SK-N-SH (cell line): ENCODE measurements around the gene SNRPD1. TPM values are rescaled to one million over a fixed set of nuclear protein-coding genes. Genes with fewer than 3 reads are reported as not detected.
"Not testable (repeated sequence)": the region's sequence is repeated elsewhere in the genome, so short reads cannot be mapped to it uniquely, and the experiment has no call there.

Experiments
- CTCF ChIA-PET: fragments of 300-600, 350-600 bp; formaldehyde crosslinking; extraction: SDS; loops from one replicate; lab custom pipeline; 2021; lab: Yijun Ruan, JAX
- POLR2A ChIA-PET: fragments of 350-600 bp; sonication (Branson Sonifier 250); formaldehyde crosslinking; extraction: SDS; loops from one replicate; lab custom pipeline; 2020; ENCODE audit warnings: antibody characterized with exemption, inconsistent platforms; lab: Yijun Ruan, JAX
- DNase-seq: peaks from one replicate; pipeline ENCODE4 v3.0.0; 2012
- H2AFZ ChIP-seq: fragments of 200-600 bp; sonication (generic); 2 replicates; pipeline ENCODE4 v1.8.1; 2016; ENCODE audit warnings: antibody characterized with exemption, mild to moderate bottlenecking, low read depth
- H3F3A ChIP-seq: fragments of 200-600 bp; sonication (generic); replicated peaks from 2 replicates; pipeline ENCODE3; 2016; ENCODE audit warnings: antibody characterized with exemption, mild to moderate bottlenecking; ENCODE audit not compliant: insufficient read depth
- H3K27ac ChIP-seq, 2 experiments: fragments of 200-500 bp in 1 of 2; fragments of 200-600 bp in 1 of 2; sonication (Bioruptor generic) in 1 of 2; sonication (generic), shearing (Covaris generic) in 1 of 2; 2 replicates each; pipeline versions ENCODE4 v1.5.1 to v1.6.1; 2014 to 2016; ENCODE audit warnings: low read depth in 2 of 2, inconsistent platforms in 1 of 2, low read length in 1 of 2, mild to moderate bottlenecking in 1 of 2, mixed read lengths in 1 of 2
- H3K27me3 ChIP-seq: fragments of 200-600 bp; sonication (generic), shearing (Covaris generic); 2 replicates; pipeline ENCODE4 v1.6.1; 2016; ENCODE audit warnings: mixed run types; ENCODE audit not compliant: insufficient read depth
- H3K36me3 ChIP-seq, 2 experiments: fragments of 200-500 bp in 1 of 2; fragments of 200-600 bp in 1 of 2; sonication (Bioruptor generic) in 1 of 2; sonication (generic) in 1 of 2; replicated peaks in 1 of 2; 2 replicates each; pipeline versions ENCODE3 to v1.5.1; 2014 to 2016; ENCODE audit warnings: low read length in 1 of 2, mild to moderate bottlenecking in 1 of 2; ENCODE audit not compliant: insufficient read depth in 2 of 2, control insufficient read depth in 1 of 2
- H3K4me1 ChIP-seq, 2 experiments: fragments of 200-500 bp in 1 of 2; fragments of 200-600 bp in 1 of 2; sonication (Bioruptor generic) in 1 of 2; sonication (generic), shearing (Covaris generic) in 1 of 2; 2 replicates each; pipeline versions ENCODE4 v1.5.1 to v1.6.1; 2014 to 2016; ENCODE audit warnings: low read depth in 1 of 2, low read length in 1 of 2, mixed run types in 1 of 2; ENCODE audit not compliant: insufficient read depth in 2 of 2, control insufficient read depth in 1 of 2
- H3K4me2 ChIP-seq: fragments of 200-600 bp; sonication (generic), shearing (Covaris generic); 2 replicates; pipeline ENCODE4 v1.6.1; 2017; ENCODE audit warnings: mixed run types
- H3K4me3 ChIP-seq, 2 experiments: fragments of 200-500 bp in 1 of 2; fragments of 200-600 bp in 1 of 2; sonication (Bioruptor generic) in 1 of 2; sonication (generic), shearing (Covaris generic) in 1 of 2; 2 replicates each; pipeline versions ENCODE4 v1.5.1 to v1.8.1; 2014 to 2016; ENCODE audit warnings: low read depth in 2 of 2, inconsistent platforms in 1 of 2, low read length in 1 of 2, mild to moderate bottlenecking in 1 of 2, mixed read lengths in 1 of 2, moderate library complexity in 1 of 2
- H3K79me2 ChIP-seq: fragments of 200-600 bp; sonication (generic); 2 replicates; pipeline ENCODE4 v1.8.1; 2017; ENCODE audit warnings: mild to moderate bottlenecking; ENCODE audit not compliant: insufficient read depth
- H3K9ac ChIP-seq: fragments of 200-600 bp; sonication (generic); 2 replicates; pipeline ENCODE4 v1.6.1; 2017; ENCODE audit warnings: mixed run types
- H3K9me2 ChIP-seq: fragments of 200-600 bp; sonication (generic); 2 replicates; pipeline ENCODE4 v1.6.1; 2017; ENCODE audit warnings: mixed run types
- H3K9me3 ChIP-seq: fragments of 200-600 bp; sonication (generic); 2 replicates; pipeline ENCODE4 v1.6.1; 2017; ENCODE audit warnings: mixed run types, mild to moderate bottlenecking, moderate library complexity
- H4K20me1 ChIP-seq: fragments of 200-600 bp; sonication (generic); 2 replicates; pipeline ENCODE4 v1.6.1; 2017; ENCODE audit warnings: mild to moderate bottlenecking, mixed run types; ENCODE audit not compliant: insufficient read depth
- CHD2 ChIP-seq: fragments of 150-350 bp; IDR thresholded peaks from 2 replicates; pipeline ENCODE4 v1.6.1; 2018; ENCODE audit warnings: low read length; ENCODE audit not compliant: partially characterized antibody
- CTCF ChIP-seq: fragments of 200-600 bp; sonication (generic); IDR thresholded peaks from 2 replicates; pipeline ENCODE4 v1.6.1; 2017; ENCODE audit warnings: antibody characterized with exemption, mild to moderate bottlenecking, moderate library complexity
- EZH2phosphoT487 ChIP-seq: fragments of 200-600 bp; sonication (generic); IDR thresholded peaks from 2 replicates; pipeline ENCODE4 v1.6.1; 2017; ENCODE audit warnings: low read depth, mixed run types, mild to moderate bottlenecking, antibody characterized with exemption, moderate library complexity, borderline replicate concordance
- FOSL2 ChIP-seq: IDR thresholded peaks from 2 replicates; pipeline ENCODE4 v1.4.0; 2012; ENCODE audit warnings: low read depth, mild to moderate bottlenecking, moderate library complexity, borderline replicate concordance
- FOXJ3 ChIP-seq: sonication (generic); formaldehyde crosslinking; IDR thresholded peaks from 2 replicates; pipeline ENCODE4 v1.5.1; 2020; ENCODE audit warnings: mild to moderate bottlenecking, missing genetic modification reagents
- GABPA ChIP-seq: IDR thresholded peaks from 2 replicates; pipeline ENCODE4 v1.4.0; 2012; ENCODE audit warnings: low read depth, mild to moderate bottlenecking
- GATA2 ChIP-seq: sonication (generic); formaldehyde crosslinking; IDR thresholded peaks from 2 replicates; pipeline ENCODE4 v1.5.0; 2020; ENCODE audit warnings: mild to moderate bottlenecking, missing genetic modification reagents
- JUND ChIP-seq: IDR thresholded peaks from 2 replicates; pipeline ENCODE4 v1.4.0; 2012
- NRF1 ChIP-seq: IDR thresholded peaks from 2 replicates; pipeline ENCODE4 v1.6.1; 2012; ENCODE audit warnings: low read depth, mild to moderate bottlenecking, low read length
- POLR2AphosphoS5 ChIP-seq: IDR thresholded peaks from 2 replicates; pipeline ENCODE4 v1.6.1; 2012; ENCODE audit warnings: low read depth, low read length
- RCOR1 ChIP-seq: fragments of 150-350 bp; IDR thresholded peaks from 2 replicates; pipeline ENCODE4 v1.6.1; 2017; ENCODE audit warnings: antibody characterized with exemption, low read length
- RXRA ChIP-seq: IDR thresholded peaks from 2 replicates; pipeline ENCODE4 v1.4.0; 2012; ENCODE audit warnings: low read depth, mild to moderate bottlenecking, borderline replicate concordance
- TAF1 ChIP-seq: IDR thresholded peaks from 2 replicates; pipeline ENCODE4 v1.6.1; 2012; ENCODE audit warnings: low read depth, mild to moderate bottlenecking, low read length, moderate library complexity, borderline replicate concordance
- TEAD4 ChIP-seq: IDR thresholded peaks from 2 replicates; pipeline ENCODE4 v1.4.0; 2012; ENCODE audit warnings: mild to moderate bottlenecking, borderline replicate concordance; ENCODE audit not compliant: insufficient read depth
- YY1 ChIP-seq: IDR thresholded peaks from 2 replicates; pipeline ENCODE4 v1.4.0; 2012; ENCODE audit warnings: low read depth, mild to moderate bottlenecking
- WGBS: methylation state at CpG from one replicate; pipeline ENCODE4 v1.1.6; 2017; ENCODE audit warnings: low lambda C conversion rate; 5-methylcytosine and 5-hydroxymethylcytosine counted together
- polyA plus RNA-seq, 3 experiments: library from polyadenylated mRNA; depleted of rRNA; stranded (reverse); fragments of >200 nt; gene quantifications; 2 replicates each; pipeline ENCODE4 v1.2.3, GENCODE V29; 2012
- TF ChIP-seq, protein P1 (sequence below): IDR thresholded peaks from 2 replicates; pipeline ENCODE4 v1.4.0; 2012; ENCODE audit warnings: low read depth, borderline replicate concordance
- TF ChIP-seq, protein P2 (sequence below): fragments of 150-350 bp; IDR thresholded peaks from 2 replicates; pipeline ENCODE4 v1.6.1; 2017; ENCODE audit warnings: antibody characterized with exemption, low read length, low read depth, borderline replicate concordance

SNRPD1 gene
- polyA plus RNA-seq, 1 of the 3 experiments (the other 2 are of a cell fraction) = 24.6 TPM

GRCh38 chr18:21664069-21664468 is 52.0 kb downstream of the SNRPD1 start (continued):
- TF ChIP-seq CTCF = no peak
- no peak for TF ChIP-seq POLR2AphosphoS5
- no peak for TF ChIP-seq RXRA
- no peak for TF ChIP-seq YY1

GRCh38 chr18:21669736-21670285 is 57.7 kb downstream of the SNRPD1 start:
- ChIA-PET CTCF (interaction anchor here (1.2 to 1.4 kb wide), 2 partner anchors 13 to 58 kb away, joined by 3 to 5 read pairs; partner anchors contain the start of gene SNRPD1), POLR2A (no interaction called here)
- WGBS = 80% methylated on average over 9 of the region's 9 CpGs

DNA sequence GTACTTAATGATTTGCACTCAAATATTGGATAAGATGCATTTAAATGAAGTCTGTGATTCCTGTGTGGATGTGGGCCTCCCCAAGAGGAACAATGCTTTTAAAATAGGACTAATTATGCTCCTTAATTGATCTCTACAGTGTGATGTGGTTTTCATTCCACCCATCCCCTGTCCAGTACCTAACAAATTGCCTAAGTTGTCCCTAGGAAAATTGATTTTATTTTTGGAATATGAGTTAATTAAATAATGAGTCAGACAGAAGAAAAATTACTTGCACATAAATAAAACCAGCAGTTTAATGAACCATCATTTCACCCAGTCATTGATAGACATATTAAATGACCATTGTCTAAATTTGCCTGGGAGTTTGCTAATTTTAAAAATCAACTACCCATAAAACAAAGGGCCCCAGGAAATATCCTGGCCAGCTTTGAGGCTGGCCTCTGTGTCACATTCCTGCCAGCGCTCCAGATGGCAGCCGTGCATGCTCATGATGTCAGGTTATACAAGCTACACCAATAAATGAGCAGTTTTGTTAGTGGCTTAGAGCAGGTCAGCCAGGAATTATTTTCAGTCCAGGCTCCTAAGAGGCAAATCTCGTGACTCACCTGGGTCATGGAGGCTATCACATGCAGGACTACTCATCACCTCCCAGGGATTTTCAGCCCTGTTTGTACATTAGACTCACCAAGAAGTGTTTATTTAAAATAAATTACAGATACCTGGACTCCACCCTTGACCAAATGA is 60.6 kb downstream of the SNRPD1 start:
- Histone ChIP-seq H3K36me3 (peaks cover 0 to 3% of the 10 kb centered on the region in 2 experiments), H3K9me2 (no peaks in the 10 kb centered on the region), H3F3A (no peaks in the 10 kb centered on the region), H3K9ac (no peak overlapping the region), H3K4me2 (no peak overlapping the region), H3K27ac (peak overlapping the region in 1 of 2 experiments; percentile 51; a peak in 2 of 4 replicates), H3K4me3 (no peak overlapping the region), H3K4me1 (peaks cover 0 to 8% of the 10 kb centered on the region in 2 experiments; a peak in 2 of 4 replicates), H4K20me1 (no peaks in the 10 kb centered on the region), H3K27me3 (no peaks in the 10 kb centered on the region), H3K79me2 (no peaks in the 10 kb centered on the region), H3K9me3 (no peaks in the 10 kb centered on the region), H2AFZ (no peak overlapping the region)
- DNase-seq = peak; percentile 36
- 7% methylated on average over 2 of the region's 3 CpGs for WGBS
- ChIA-PET CTCF (no interaction called here), POLR2A (no interaction called here)
- no peak for TF ChIP-seq POLR2AphosphoS5
- no peak for TF ChIP-seq FOXJ3 (CRISPR knock-in tag)
- TF ChIP-seq, protein P1, sequence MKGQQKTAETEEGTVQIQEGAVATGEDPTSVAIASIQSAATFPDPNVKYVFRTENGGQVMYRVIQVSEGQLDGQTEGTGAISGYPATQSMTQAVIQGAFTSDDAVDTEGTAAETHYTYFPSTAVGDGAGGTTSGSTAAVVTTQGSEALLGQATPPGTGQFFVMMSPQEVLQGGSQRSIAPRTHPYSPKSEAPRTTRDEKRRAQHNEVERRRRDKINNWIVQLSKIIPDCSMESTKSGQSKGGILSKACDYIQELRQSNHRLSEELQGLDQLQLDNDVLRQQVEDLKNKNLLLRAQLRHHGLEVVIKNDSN = no peak
- TF ChIP-seq EZH2phosphoT487 = no peak
- no peak for TF ChIP-seq GATA2 (CRISPR knock-in tag)
- TF ChIP-seq, protein P2, sequence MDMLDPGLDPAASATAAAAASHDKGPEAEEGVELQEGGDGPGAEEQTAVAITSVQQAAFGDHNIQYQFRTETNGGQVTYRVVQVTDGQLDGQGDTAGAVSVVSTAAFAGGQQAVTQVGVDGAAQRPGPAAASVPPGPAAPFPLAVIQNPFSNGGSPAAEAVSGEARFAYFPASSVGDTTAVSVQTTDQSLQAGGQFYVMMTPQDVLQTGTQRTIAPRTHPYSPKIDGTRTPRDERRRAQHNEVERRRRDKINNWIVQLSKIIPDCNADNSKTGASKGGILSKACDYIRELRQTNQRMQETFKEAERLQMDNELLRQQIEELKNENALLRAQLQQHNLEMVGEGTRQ = no peak
- TF ChIP-seq NRF1 = no peak
- TF ChIP-seq TEAD4 = no peak
- TF ChIP-seq TAF1 = no peak

More at GRCh38 chr18:21669736-21670285, 57.7 kb downstream of the SNRPD1 start:
- Histone ChIP-seq H3K9me3 (no peaks in the 10 kb centered on the region), H3K4me3 (no peak overlapping the region), H3K27ac (no peak overlapping the region), H3K27me3 (no peaks in the 10 kb centered on the region), H3K79me2 (no peaks in the 10 kb centered on the region), H3K9ac (no peak overlapping the region), H3K4me2 (no peak overlapping the region), H3F3A (no peaks in the 10 kb centered on the region), H4K20me1 (no peaks in the 10 kb centered on the region), H2AFZ (peak overlapping the region; percentile 20), H3K36me3 (no peaks in the 10 kb centered on the region), H3K9me2 (no peaks in the 10 kb centered on the region), H3K4me1 (peaks cover 0 to 8% of the 10 kb centered on the region in 2 experiments; a peak in 2 of 4 replicates)
- 0 out of 2 replicates have a peak, but pooled peaks have one; percentile 10 for TF ChIP-seq JUND
- TF ChIP-seq CHD2 = no peak
- no peak for TF ChIP-seq RCOR1
- TF ChIP-seq FOSL2 = peak; percentile 8; the same call in 1 of the 2 replicates
- TF ChIP-seq YY1 = no peak
- TF ChIP-seq GABPA = 0 out of 2 replicates have a peak, but pooled peaks have one; percentile 24
- DNase-seq = no peak

DNA sequence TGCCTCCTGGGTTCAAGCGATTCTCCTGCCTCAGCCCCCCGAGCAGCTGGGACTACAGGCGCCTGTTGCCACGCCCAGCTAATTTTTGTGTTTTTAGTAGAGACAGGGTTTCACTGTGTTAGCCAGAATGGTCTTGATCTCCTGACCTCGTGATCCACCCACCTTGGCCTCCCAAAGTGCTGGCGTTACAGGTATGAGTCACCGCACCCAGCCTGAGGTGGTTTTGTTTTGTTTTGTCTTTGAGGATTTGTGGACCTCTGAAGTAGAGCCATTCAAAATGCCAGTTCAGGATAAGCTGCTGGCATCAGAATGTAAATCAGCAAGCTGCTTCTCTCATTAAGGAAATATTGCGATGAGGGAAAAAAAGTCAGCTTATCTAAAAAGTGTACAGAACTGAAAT is 63.2 kb downstream of the SNRPD1 start:
- 87% methylated on average over 8 of the region's 8 CpGs for WGBS
- H3F3A ChIP-seq, CTCF ChIA-PET, H3K4me3 ChIP-seq, H3K9ac ChIP-seq, H2AFZ ChIP-seq, POLR2A ChIA-PET, H3K9me3 ChIP-seq, H4K20me1 ChIP-seq, H3K4me1 ChIP-seq, DNase-seq, H3K36me3 ChIP-seq, H3K27me3 ChIP-seq, H3K4me2 ChIP-seq, H3K27ac ChIP-seq, H3K9me2 ChIP-seq, H3K79me2 ChIP-seq: not testable (repeated sequence)
